HEK293 (cell line): ENCODE results near the gene SCYL3.

Source experiments
- CTCF ChIA-PET: fragments of 350-600 bp; formaldehyde crosslinking; extraction: SDS; loops from one replicate; lab custom pipeline; 2021; ENCODE audit warnings: antibody characterized with exemption; lab: Yijun Ruan, JAX
- POLR2A ChIA-PET: fragments of 300-600 bp; formaldehyde crosslinking; extraction: SDS; loops from one replicate; lab custom pipeline; 2020; ENCODE audit warnings: antibody characterized with exemption, inconsistent platforms; lab: Yijun Ruan, JAX
- H3K27ac ChIP-seq: fragments of 200-500 bp; sonication (Bioruptor generic); 2 replicates; pipeline ENCODE4 v1.5.1; 2014; ENCODE audit warnings: low read depth, low read length, control low read depth, inconsistent platforms; ENCODE audit errors: extremely low read depth
- H3K36me3 ChIP-seq, 2 experiments: fragments of 200-500 bp in 1 of 2; sonication (Bioruptor generic) in 1 of 2; 1 replicate in 1 of 2; 2 replicates in 1 of 2; pipeline ENCODE4 v1.5.1; 2014 to 2017; ENCODE audit warnings: inconsistent platforms in 2 of 2, low read length in 2 of 2; ENCODE audit not compliant: control insufficient read depth in 2 of 2, insufficient read depth in 1 of 2
- H3K4me1 ChIP-seq: fragments of 200-500 bp; sonication (Bioruptor generic); 2 replicates; pipeline ENCODE4 v1.5.1; 2014; ENCODE audit warnings: mild to moderate bottlenecking, low read length, inconsistent platforms; ENCODE audit not compliant: control insufficient read depth, insufficient read depth
- H3K4me3 ChIP-seq: 2 replicates; pipeline ENCODE4 v1.5.1; 2011; ENCODE audit warnings: low read depth, mild to moderate bottlenecking, control low read depth, low read length, moderate library complexity
- H3K9me3 ChIP-seq: fragments of 200-500 bp; sonication (Bioruptor generic); 2 replicates; pipeline ENCODE4 v1.5.1; 2014; ENCODE audit warnings: low read depth, low read length, inconsistent platforms; ENCODE audit not compliant: control insufficient read depth, insufficient read depth
- BCL11A ChIP-seq: fragments of 450-650 bp; formaldehyde crosslinking; IDR thresholded peaks from 2 replicates; pipeline ENCODE4 v1.5.1; 2016; ENCODE audit warnings: low read depth, missing biosample characterization, missing genetic modification characterization
- KLF10 ChIP-seq: fragments of 450-650 bp; IDR thresholded peaks from 2 replicates; pipeline ENCODE4 v1.5.1; 2018; ENCODE audit warnings: missing biosample characterization, mild to moderate bottlenecking, missing genetic modification characterization
- OVOL3 ChIP-seq: fragments of 450-650 bp; formaldehyde crosslinking; IDR thresholded peaks from 2 replicates; pipeline ENCODE4 v1.5.1; 2016; ENCODE audit warnings: missing biosample characterization, missing genetic modification characterization
- SALL2 ChIP-seq: fragments of 450-650 bp; formaldehyde crosslinking; IDR thresholded peaks from 2 replicates; pipeline ENCODE4 v1.5.0; 2017; ENCODE audit warnings: missing biosample characterization, mild to moderate bottlenecking, missing genetic modification characterization, borderline replicate concordance
- ZBTB48 ChIP-seq: fragments of 450-650 bp; formaldehyde crosslinking; IDR thresholded peaks from 2 replicates; pipeline ENCODE4 v1.5.1; 2016; ENCODE audit warnings: missing biosample characterization, missing genetic modification characterization
- ZBTB7A ChIP-seq: fragments of 450-650 bp; formaldehyde crosslinking; IDR thresholded peaks from 2 replicates; pipeline ENCODE4 v1.5.1; 2016; ENCODE audit warnings: low read depth, missing biosample characterization, missing genetic modification characterization
- ZFHX2 ChIP-seq: fragments of 450-650 bp; formaldehyde crosslinking; conservative IDR thresholded peaks from 2 replicates; pipeline ENCODE4 v1.5.1; 2016; ENCODE audit warnings: missing biosample characterization, missing genetic modification characterization
- ZFP3 ChIP-seq: fragments of 450-650 bp; formaldehyde crosslinking; IDR thresholded peaks from 2 replicates; pipeline ENCODE4 v1.5.1; 2016; ENCODE audit warnings: low read depth, missing biosample characterization, missing genetic modification characterization
- ZNF121 ChIP-seq: fragments of 450-650 bp; formaldehyde crosslinking; IDR thresholded peaks from 2 replicates; pipeline ENCODE4 v1.5.1; 2016; ENCODE audit warnings: missing biosample characterization, missing genetic modification characterization
- ZNF19 ChIP-seq: fragments of 450-650 bp; formaldehyde crosslinking; IDR thresholded peaks from 2 replicates; pipeline ENCODE4; 2016; ENCODE audit warnings: missing biosample characterization, missing genetic modification characterization, low read depth
- ZNF211 ChIP-seq: fragments of 450-650 bp; formaldehyde crosslinking; IDR thresholded peaks from 2 replicates; pipeline ENCODE4 v1.5.1; 2016; ENCODE audit warnings: low read depth, missing biosample characterization, missing genetic modification characterization
- ZNF311 ChIP-seq: fragments of 450-650 bp; formaldehyde crosslinking; IDR thresholded peaks from 2 replicates; pipeline ENCODE4 v1.5.1; 2017; ENCODE audit warnings: missing biosample characterization, missing genetic modification characterization, borderline replicate concordance
- ZNF324 ChIP-seq: fragments of 450-650 bp; formaldehyde crosslinking; IDR thresholded peaks from 2 replicates; pipeline ENCODE4 v1.5.1; 2016; ENCODE audit warnings: missing biosample characterization, missing genetic modification characterization
- ZNF416 ChIP-seq: fragments of 450-650 bp; formaldehyde crosslinking; IDR thresholded peaks from 2 replicates; pipeline ENCODE4 v1.5.1; 2016; ENCODE audit warnings: missing biosample characterization, missing genetic modification characterization
- ZNF510 ChIP-seq: fragments of 450-650 bp; formaldehyde crosslinking; IDR thresholded peaks from 2 replicates; pipeline ENCODE4 v1.5.1; 2018; ENCODE audit warnings: mild to moderate bottlenecking, missing genetic modification characterization, missing biosample characterization; ENCODE audit not compliant: insufficient replicate concordance
- ZNF561 ChIP-seq: fragments of 450-650 bp; IDR thresholded peaks from 2 replicates; pipeline ENCODE4 v1.5.1; 2018; ENCODE audit warnings: missing biosample characterization, missing genetic modification characterization, borderline replicate concordance
- ZNF624 ChIP-seq: fragments of 450-650 bp; formaldehyde crosslinking; IDR thresholded peaks from 2 replicates; pipeline ENCODE4 v1.5.1; 2017; ENCODE audit warnings: missing biosample characterization, missing genetic modification characterization
- ZNF626 ChIP-seq: fragments of 450-650 bp; sonication (Bioruptor Pico); formaldehyde crosslinking; IDR thresholded peaks from 2 replicates; pipeline ENCODE4 v1.5.1; 2018; ENCODE audit warnings: missing biosample characterization, missing genetic modification characterization, inconsistent platforms
- ZSCAN16 ChIP-seq: fragments of 450-650 bp; formaldehyde crosslinking; IDR thresholded peaks from 2 replicates; pipeline ENCODE4 v1.5.1; 2016; ENCODE audit warnings: missing biosample characterization, missing genetic modification characterization
- ZSCAN18 ChIP-seq: fragments of 450-650 bp; formaldehyde crosslinking; IDR thresholded peaks from 2 replicates; pipeline ENCODE4 v1.5.1; 2016; ENCODE audit warnings: missing biosample characterization, missing genetic modification characterization
- TF ChIP-seq, protein P1 (sequence below): sonication (generic); formaldehyde crosslinking; IDR thresholded peaks from 2 replicates; pipeline ENCODE4 v1.8.1; 2022; ENCODE audit warnings: mild to moderate bottlenecking, moderate library complexity, missing genetic modification reagents
- TF ChIP-seq, protein P2 (sequence below): fragments of 450-650 bp; formaldehyde crosslinking; IDR thresholded peaks from 2 replicates; pipeline ENCODE4 v1.5.1; 2016; ENCODE audit warnings: missing biosample characterization, missing genetic modification characterization
- TF ChIP-seq, protein P3 (sequence below): fragments of 450-650 bp; formaldehyde crosslinking; IDR thresholded peaks from 2 replicates; pipeline ENCODE4 v1.5.1; 2016; ENCODE audit warnings: missing biosample characterization, missing genetic modification characterization
- TF ChIP-seq, protein P4 (sequence below): fragments of 450-650 bp; formaldehyde crosslinking; IDR thresholded peaks from 2 replicates; pipeline ENCODE4 v1.5.1; 2016; ENCODE audit warnings: missing biosample characterization, missing genetic modification characterization

The SCYL3 gene

GRCh38 chr1:169901115-169901514 is 7.4 kb upstream of the SCYL3 start (continued):
- TF ChIP-seq ZFHX2 (tag by site-specific recombination) (no peak), ZNF19 (tag by site-specific recombination) (no peak), SALL2 (tag by site-specific recombination) (no peak), OVOL3 (tag by site-specific recombination) (no peak), ZSCAN18 (tag by site-specific recombination) (no peak)

GRCh38 chr1:169900571-169900970 is 6.9 kb upstream of the SCYL3 start:
- H3K4me1 ChIP-seq: no peaks in the 10 kb centered on the region
- TF ChIP-seq, protein P1, sequence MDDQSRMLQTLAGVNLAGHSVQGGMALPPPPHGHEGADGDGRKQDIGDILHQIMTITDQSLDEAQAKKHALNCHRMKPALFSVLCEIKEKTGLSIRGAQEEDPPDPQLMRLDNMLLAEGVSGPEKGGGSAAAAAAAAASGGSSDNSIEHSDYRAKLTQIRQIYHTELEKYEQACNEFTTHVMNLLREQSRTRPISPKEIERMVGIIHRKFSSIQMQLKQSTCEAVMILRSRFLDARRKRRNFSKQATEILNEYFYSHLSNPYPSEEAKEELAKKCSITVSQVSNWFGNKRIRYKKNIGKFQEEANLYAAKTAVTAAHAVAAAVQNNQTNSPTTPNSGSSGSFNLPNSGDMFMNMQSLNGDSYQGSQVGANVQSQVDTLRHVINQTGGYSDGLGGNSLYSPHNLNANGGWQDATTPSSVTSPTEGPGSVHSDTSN (CRISPR knock-in tag): no peak
- TF ChIP-seq, protein P2, sequence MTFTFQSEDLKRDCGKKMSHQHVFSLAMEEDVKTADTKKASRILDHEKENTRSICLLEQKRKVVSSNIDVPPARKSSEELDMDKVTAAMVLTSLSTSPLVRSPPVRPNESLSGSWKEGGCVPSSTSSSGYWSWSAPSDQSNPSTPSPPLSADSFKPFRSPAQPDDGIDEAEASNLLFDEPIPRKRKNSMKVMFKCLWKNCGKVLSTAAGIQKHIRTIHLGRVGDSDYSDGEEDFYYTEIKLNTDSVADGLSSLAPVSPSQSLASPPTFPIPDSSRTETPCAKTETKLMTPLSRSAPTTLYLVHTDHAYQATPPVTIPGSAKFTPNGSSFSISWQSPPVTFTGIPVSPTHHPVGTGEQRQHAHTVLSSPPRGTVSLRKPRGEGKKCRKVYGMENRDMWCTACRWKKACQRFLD (tag by site-specific recombination): no peak
- TF ChIP-seq, protein P3, sequence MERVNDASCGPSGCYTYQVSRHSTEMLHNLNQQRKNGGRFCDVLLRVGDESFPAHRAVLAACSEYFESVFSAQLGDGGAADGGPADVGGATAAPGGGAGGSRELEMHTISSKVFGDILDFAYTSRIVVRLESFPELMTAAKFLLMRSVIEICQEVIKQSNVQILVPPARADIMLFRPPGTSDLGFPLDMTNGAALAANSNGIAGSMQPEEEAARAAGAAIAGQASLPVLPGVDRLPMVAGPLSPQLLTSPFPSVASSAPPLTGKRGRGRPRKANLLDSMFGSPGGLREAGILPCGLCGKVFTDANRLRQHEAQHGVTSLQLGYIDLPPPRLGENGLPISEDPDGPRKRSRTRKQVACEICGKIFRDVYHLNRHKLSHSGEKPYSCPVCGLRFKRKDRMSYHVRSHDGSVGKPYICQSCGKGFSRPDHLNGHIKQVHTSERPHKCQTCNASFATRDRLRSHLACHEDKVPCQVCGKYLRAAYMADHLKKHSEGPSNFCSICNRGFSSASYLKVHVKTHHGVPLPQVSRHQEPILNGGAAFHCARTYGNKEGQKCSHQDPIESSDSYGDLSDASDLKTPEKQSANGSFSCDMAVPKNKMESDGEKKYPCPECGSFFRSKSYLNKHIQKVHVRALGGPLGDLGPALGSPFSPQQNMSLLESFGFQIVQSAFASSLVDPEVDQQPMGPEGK (tag by site-specific recombination): no peak
- TF ChIP-seq ZNF416 (tag by site-specific recombination): no peak
- no peak for TF ChIP-seq ZFP3
- TF ChIP-seq, protein P4, sequence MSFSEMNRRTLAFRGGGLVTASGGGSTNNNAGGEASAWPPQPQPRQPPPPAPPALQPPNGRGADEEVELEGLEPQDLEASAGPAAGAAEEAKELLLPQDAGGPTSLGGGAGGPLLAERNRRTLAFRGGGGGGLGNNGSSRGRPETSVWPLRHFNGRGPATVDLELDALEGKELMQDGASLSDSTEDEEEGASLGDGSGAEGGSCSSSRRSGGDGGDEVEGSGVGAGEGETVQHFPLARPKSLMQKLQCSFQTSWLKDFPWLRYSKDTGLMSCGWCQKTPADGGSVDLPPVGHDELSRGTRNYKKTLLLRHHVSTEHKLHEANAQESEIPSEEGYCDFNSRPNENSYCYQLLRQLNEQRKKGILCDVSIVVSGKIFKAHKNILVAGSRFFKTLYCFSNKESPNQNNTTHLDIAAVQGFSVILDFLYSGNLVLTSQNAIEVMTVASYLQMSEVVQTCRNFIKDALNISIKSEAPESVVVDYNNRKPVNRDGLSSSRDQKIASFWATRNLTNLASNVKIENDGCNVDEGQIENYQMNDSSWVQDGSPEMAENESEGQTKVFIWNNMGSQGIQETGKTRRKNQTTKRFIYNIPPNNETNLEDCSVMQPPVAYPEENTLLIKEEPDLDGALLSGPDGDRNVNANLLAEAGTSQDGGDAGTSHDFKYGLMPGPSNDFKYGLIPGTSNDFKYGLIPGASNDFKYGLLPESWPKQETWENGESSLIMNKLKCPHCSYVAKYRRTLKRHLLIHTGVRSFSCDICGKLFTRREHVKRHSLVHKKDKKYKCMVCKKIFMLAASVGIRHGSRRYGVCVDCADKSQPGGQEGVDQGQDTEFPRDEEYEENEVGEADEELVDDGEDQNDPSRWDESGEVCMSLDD (tag by site-specific recombination): no peak
- H3K9me3 ChIP-seq: no peaks in the 10 kb centered on the region
- no peaks in the 10 kb centered on the region for H3K36me3 ChIP-seq
- no peak overlapping the region for H3K27ac ChIP-seq
- no peak overlapping the region for H3K4me3 ChIP-seq
- ChIA-PET POLR2A (no interaction called here), CTCF (no interaction called here)

DNA sequence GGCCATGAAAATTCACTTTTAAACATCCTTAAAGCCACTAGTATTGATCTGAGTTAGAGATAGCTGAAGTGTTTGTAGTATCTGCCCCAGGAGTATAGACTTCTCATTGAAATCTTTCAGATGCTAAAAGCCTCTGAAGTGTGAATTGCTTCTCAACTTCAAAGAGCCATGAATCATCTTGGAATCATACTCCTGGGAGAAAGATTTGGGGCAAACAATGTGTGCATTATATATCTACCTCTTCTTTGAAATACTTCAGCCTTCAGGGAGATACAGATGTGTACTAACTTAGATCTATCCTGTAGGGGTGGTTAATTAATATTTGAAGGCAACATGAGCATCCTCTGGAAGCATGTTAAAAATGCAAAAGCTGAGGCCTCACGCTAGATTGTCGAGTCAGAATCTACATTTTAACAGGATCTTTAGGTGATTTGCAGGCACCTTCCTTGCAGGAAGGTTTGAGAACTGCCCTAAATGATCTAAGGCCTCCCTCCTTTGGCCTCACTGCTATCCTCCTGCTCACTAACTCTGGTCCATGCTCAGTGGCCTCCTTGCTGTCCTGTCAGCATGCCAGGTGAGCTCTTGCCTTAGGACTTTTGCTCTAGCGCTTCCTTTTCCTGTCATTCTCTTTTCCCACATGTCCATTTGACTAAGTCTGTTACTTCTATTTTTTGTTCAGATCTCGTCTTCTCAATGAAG is 6.0 kb upstream of the SCYL3 start:
- Histone ChIP-seq H3K9me3 (no peaks in the 10 kb centered on the region), H3K27ac (no peak overlapping the region), H3K36me3 (no peaks in the 10 kb centered on the region), H3K4me3 (no peak overlapping the region), H3K4me1 (no peaks in the 10 kb centered on the region)
- CTCF ChIA-PET: no interaction called here
- POLR2A ChIA-PET: no interaction called here
- TF ChIP-seq ZSCAN16: no peak
- no peak for TF ChIP-seq ZNF211
- no peak for TF ChIP-seq ZNF561 (tag by site-specific recombination)
- TF ChIP-seq BCL11A (tag by site-specific recombination): no peak
- TF ChIP-seq, protein P1 (CRISPR knock-in tag): no peak
- TF ChIP-seq ZNF324: no peak
- TF ChIP-seq ZBTB48: no peak
- no peak for TF ChIP-seq ZNF626
- no peak for TF ChIP-seq ZNF510 (tag by site-specific recombination)
- TF ChIP-seq ZNF121 (tag by site-specific recombination): no peak
- no peak for TF ChIP-seq ZNF624 (tag by site-specific recombination)
- TF ChIP-seq ZBTB7A: no peak
- no peak for TF ChIP-seq KLF10 (tag by site-specific recombination)
- TF ChIP-seq ZNF311 (tag by site-specific recombination): no peak
